RKO (cell line): ENCODE results near the gene ABHD10.
"Not testable (repeated sequence)": the region's sequence is repeated elsewhere in the genome, so short reads cannot be mapped to it uniquely, and the experiment has no call there.

ENCODE experiments used
- DNase-seq: peaks from one replicate; pipeline ENCODE4 v3.0.0-alpha.2; 2016; ENCODE audit warnings: low spot score

Gene ABHD10

DNA sequence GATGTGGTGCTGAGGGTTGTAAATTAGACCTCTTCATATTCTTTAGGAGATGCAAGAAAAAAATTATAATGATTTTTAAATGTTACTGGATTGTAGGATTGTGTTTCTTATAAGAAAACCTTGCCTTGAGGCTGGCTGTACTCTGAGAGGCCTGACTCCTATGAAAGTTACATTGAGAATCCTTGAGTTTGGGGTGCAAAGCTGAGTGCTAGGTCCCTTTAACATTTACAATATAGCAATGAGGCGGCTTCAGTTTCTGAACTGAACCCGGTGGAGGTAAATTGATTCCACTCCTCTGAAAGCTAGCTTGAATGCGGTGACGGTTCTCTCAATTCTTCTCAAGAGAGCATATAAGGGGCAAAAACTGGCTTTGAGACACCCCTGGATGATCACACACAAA is 55.6 kb downstream of the ABHD10 start, which contains the start of gene TMPRSS7:
Gene TMPRSS7, plus strand, starts transcription at position 301 of the 400 bp plus-strand sequence. CDS start 110 bp downstream, outside the sequence.
- DNase-seq: no peak

DNA sequence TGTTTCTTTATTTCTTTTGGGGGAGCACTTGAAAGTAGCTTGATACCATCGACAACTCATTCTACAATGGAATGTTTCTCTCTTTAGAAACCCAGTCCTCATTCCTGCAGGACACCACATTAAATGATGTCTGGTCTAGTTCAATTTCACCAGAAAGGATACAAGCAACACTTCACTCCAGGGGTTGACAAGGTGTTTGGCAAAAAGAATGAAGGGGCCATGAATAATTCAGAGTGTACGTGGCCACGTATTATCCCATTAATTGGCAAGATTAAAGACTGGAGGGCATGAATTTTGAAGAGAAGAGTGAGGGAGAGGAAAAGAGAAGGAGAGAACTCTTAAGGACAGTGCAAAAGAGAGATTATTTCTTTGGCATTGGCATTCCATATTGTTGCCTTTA is 56.4 kb downstream of the ABHD10 start:
- DNase-seq: no peak

DNA sequence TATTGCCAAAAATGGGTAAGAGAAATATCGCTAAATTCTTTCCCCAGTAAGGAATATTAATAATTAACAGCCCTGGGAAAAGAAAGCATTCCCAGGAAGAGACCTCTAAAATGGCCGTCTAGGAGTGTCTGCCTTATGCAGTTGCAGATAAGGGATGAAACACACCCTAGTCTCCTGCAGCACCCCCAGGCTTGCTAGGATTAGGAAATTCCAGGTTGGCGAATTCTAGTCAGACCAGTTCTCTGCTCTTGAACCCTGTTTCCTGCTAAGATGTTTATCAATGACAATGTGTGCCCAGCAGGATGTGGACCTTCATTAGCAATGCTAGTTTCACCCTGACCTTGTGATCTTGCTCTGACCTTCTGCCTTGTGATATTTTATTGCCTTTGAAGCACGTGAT is 58.4 kb downstream of the ABHD10 start:
- DNase-seq: not testable (repeated sequence)

DNA sequence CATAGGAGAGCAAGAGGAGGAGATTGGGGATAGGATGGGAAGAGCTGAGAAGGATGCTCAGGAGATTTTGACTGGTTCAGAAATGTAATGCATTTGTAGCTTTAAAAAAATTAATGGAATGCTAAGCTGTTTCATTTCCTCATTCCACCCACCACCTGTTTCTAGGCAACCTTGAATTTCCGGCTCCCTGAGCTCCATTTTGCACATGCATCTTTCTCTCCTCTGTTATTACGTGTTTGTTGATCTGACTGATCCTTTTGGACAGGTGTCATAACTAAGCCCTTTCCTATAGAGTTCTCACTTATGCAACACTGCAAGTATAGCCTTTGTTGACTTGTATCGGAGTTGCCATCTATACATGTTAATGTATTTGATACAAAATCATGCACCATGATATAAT is 60.0 kb downstream of the ABHD10 start:
- DNase-seq: no peak

DNA sequence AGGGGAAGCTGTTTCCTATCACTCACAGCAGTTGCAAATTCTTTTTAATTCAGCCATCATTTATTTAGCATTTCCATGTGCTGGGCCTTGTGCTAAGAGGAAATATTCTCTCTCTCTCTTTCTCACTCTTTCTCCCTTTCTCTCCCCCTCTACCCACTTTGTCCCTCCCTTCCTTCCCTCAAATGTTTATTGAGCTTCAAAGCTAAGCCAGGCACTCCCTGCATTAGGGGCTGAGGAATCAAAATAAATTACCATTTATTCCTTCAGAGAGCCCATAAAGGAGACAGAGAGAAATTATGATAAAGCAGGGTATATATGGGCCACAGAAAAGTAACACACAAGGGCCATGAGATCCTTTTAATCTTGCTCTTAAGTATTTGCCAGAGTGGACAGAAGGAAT is 62.5 kb downstream of the ABHD10 start:
- no peak for DNase-seq

DNA sequence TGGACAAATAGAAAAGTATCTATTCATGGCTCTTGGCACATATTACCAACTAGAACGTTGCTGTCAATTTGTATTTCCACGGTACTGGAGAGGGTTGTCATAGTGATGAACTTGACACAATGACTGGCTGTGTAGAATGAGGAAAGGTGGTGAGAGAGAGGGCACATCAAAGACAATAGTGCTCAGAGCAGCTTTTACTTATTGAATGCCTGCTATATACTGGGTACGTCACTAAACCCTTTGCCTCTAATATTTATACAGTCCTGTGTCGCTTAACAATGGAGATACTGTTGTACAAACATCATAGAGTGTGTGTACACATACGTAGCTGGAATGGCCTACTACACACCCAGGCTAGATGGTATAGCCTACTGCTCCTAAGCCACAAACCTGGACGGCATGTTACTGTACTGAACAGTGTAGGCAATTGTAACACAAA is 64.0 kb downstream of the ABHD10 start:
- no peak for DNase-seq
